Dedifferentiated amniotic fluid mesenchymal stem cell (primary cell): ENCODE results near the gene C1QL1.
"Not testable (repeated sequence)": the region's sequence is repeated elsewhere in the genome, so short reads cannot be mapped to it uniquely, and the experiment has no call there.

Source experiments
- DNase-seq: peaks from one replicate; pipeline ENCODE4 v3.0.0-alpha.2; 2016; ENCODE audit errors: extremely low spot score

Gene C1QL1

GRCh38 chr17:44961921-44962350, 6.2 kb downstream of the C1QL1 start:
- DNase-seq, result no peak

GRCh38 chr17:44960691-44961090, 7.4 kb downstream of the C1QL1 start:
- DNase-seq, result no peak

GRCh38 chr17:44959821-44960531, 8.1 kb downstream of the C1QL1 start:
- no peak for DNase-seq

GRCh38 chr17:44956998-44957981, 10.8 kb downstream of the C1QL1 start:
- DNase-seq, result no peak

- DNase-seq, result no peak
Observed at GRCh38 chr17:44955674-44956425, 12.3 kb downstream of the C1QL1 start.

GRCh38 chr17:44952946-44953475, 15.1 kb downstream of the C1QL1 start:
- no peak for DNase-seq

GRCh38 chr17:44948315-44948795, 19.7 kb downstream of the C1QL1 start:
- no peak for DNase-seq

GRCh38 chr17:44947461-44948314, 20.4 kb downstream of the C1QL1 start, which contains the start of gene KIF18B:
Gene KIF18B, minus strand, starts transcription at chr17:44947773. Its CDS starts 11,429 bp downstream, at chr17:44936344.
- peak; percentile 95 for DNase-seq

GRCh38 chr17:44945652-44946051, 22.5 kb downstream of the C1QL1 start:
- not testable (repeated sequence) for DNase-seq

- no peak for DNase-seq
Observed at GRCh38 chr17:44942456-44942855, 25.6 kb downstream of the C1QL1 start.

- no peak for DNase-seq
Observed at GRCh38 chr17:44941712-44942331, 26.3 kb downstream of the C1QL1 start.

- DNase-seq, result no peak
Observed at GRCh38 chr17:44940768-44941167, 27.3 kb downstream of the C1QL1 start.

- no peak for DNase-seq
Observed at GRCh38 chr17:44940317-44940716, 27.8 kb downstream of the C1QL1 start.

GRCh38 chr17:44935116-44935515, 33.0 kb downstream of the C1QL1 start:
- no peak for DNase-seq

GRCh38 chr17:44934745-44935105, 33.4 kb downstream of the C1QL1 start:
- DNase-seq, result no peak

- DNase-seq, result no peak
Observed at GRCh38 chr17:44933824-44934744, 34.0 kb downstream of the C1QL1 start.

- DNase-seq, result no peak
Observed at GRCh38 chr17:44932787-44933097, 35.4 kb downstream of the C1QL1 start.

- no peak for DNase-seq
Observed at GRCh38 chr17:44932096-44932786, 35.9 kb downstream of the C1QL1 start.

GRCh38 chr17:44931376-44931775, 36.7 kb downstream of the C1QL1 start:
- DNase-seq, result no peak
